ES-I3 (cell line): ENCODE measurements around the gene OR6B2.

ENCODE experiments used
- H3K36me3 ChIP-seq: 2 replicates; pipeline ENCODE4 v1.6.1; 2013; ENCODE audit warnings: mild to moderate bottlenecking, low read length, control low read depth, moderate library complexity; ENCODE audit not compliant: insufficient read depth
- H3K4me1 ChIP-seq: 2 replicates; pipeline ENCODE4 v1.6.1; 2013; ENCODE audit warnings: mild to moderate bottlenecking, control low read depth, low read length; ENCODE audit not compliant: insufficient read depth
- H3K9ac ChIP-seq: 2 replicates; pipeline ENCODE4 v1.6.1; 2013; ENCODE audit warnings: low read depth, mild to moderate bottlenecking, low read length, moderate library complexity
- H3K9me3 ChIP-seq: 2 replicates; pipeline ENCODE4 v1.6.1; 2013; ENCODE audit warnings: mild to moderate bottlenecking, low read length, moderate library complexity; ENCODE audit not compliant: control insufficient read depth, insufficient read depth

The OR6B2 gene

GRCh38 chr2:240021488-240022104, 8.6 kb downstream of the OR6B2 start:
- H3K36me3 ChIP-seq = peaks cover 24% of the 10 kb centered on the region
- no peak overlapping the region for H3K9ac ChIP-seq
- H3K9me3 ChIP-seq = no peaks in the 10 kb centered on the region
- no peaks in the 10 kb centered on the region for H3K4me1 ChIP-seq

GRCh38 chr2:240018071-240018750, 12.0 kb downstream of the OR6B2 start:
- H3K9ac ChIP-seq = no peak overlapping the region
- H3K36me3 ChIP-seq = peaks cover 24% of the 10 kb centered on the region
- H3K4me1 ChIP-seq = no peaks in the 10 kb centered on the region
- no peaks in the 10 kb centered on the region for H3K9me3 ChIP-seq

- H3K9me3 ChIP-seq = no peaks in the 10 kb centered on the region
- no peaks in the 10 kb centered on the region for H3K4me1 ChIP-seq
- H3K36me3 ChIP-seq = peaks cover 18% of the 10 kb centered on the region
- no peak overlapping the region for H3K9ac ChIP-seq
Observed at GRCh38 chr2:240014327-240014726, 15.9 kb downstream of the OR6B2 start.

- Histone ChIP-seq H3K36me3 (peaks cover 19% of the 10 kb centered on the region), H3K4me1 (no peaks in the 10 kb centered on the region), H3K9ac (no peak overlapping the region), H3K9me3 (no peaks in the 10 kb centered on the region)
Observed at GRCh38 chr2:240013343-240013742, 16.9 kb downstream of the OR6B2 start.

DNA sequence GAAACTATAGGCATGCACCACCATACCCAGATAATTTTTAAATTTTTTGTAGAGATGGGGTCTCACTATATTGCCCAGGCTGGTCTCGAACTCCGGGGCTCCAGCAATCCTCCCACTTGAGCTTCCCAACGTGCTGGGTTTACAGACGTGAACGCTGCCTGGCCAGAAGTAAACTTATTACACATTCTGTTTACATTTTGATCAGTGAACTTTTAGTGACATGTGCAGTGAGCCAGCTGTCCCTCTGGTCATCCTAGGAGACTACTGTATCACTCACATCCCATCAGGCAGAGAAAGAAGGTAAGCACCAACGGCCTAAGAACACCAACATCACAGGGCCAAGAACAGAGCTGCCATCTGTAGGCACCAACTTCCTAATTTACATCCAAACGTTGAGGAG, 27.2 kb downstream of the OR6B2 start:
- no peaks in the 10 kb centered on the region for H3K9me3 ChIP-seq
- H3K36me3 ChIP-seq = peaks cover 22% of the 10 kb centered on the region
- H3K4me1 ChIP-seq = 0 out of 2 replicates have a peak, but pooled peaks cover 3% of the 10 kb centered on the region
- H3K9ac ChIP-seq = no peak overlapping the region

DNA sequence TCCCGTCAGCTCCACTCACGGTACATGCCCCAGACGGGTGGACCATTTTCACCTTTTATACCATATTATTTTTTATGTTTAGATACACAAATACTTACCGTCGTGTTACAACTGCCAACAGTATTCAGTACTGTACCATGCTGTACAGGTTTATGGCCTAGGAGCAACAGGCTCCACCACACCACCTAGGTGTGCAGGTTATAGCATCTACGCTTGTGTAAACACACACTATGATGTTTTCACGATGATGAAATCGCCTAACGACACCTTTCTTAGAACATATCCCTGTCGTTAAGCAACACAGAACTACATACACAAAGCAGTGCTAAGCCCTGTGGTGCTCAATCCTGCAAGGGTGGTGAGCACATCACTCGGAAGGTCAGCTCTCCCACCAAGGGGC, 29.6 kb downstream of the OR6B2 start:
- Histone ChIP-seq H3K9me3 (no peaks in the 10 kb centered on the region), H3K36me3 (peaks cover 22% of the 10 kb centered on the region), H3K4me1 (0 out of 2 replicates have a peak, but pooled peaks cover 4% of the 10 kb centered on the region), H3K9ac (no peak overlapping the region)

DNA sequence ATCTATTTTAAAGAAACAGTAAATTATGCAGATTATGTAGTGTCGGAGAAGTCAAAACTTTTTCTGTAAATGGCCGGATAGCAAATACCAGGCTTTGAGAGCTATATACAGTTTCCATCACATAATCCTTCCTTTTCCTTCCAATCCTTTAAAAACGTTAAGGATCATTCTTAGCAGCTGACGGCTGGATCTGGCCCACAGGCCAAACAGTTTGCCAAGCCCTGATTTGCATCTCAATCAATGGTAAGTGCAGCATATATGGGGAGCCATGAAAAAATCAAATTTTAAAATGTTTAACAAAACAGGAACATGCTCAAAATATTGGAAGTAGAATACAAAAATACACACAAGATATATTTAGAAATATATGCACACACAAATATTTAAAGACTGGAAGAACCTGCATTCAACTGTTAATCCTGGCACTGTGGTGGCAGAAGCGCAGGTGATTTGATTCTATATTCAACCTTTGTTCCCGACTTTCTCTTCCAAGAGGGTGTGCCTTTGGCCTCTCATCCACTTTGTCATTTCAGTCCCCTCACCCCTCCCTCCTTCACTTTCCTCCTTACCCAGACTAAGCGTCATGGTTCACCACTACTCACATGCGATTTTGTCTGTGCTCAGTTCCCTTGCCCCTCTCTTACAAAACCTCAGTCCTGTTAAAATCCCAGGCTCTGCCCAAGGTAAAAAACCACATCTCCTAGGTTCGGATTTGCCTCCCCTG, 32.4 kb downstream of the OR6B2 start:
- Histone ChIP-seq H3K4me1 (0 out of 2 replicates have a peak, but pooled peaks cover 4% of the 10 kb centered on the region), H3K9ac (no peak overlapping the region), H3K9me3 (no peaks in the 10 kb centered on the region), H3K36me3 (peaks cover 15% of the 10 kb centered on the region)

DNA sequence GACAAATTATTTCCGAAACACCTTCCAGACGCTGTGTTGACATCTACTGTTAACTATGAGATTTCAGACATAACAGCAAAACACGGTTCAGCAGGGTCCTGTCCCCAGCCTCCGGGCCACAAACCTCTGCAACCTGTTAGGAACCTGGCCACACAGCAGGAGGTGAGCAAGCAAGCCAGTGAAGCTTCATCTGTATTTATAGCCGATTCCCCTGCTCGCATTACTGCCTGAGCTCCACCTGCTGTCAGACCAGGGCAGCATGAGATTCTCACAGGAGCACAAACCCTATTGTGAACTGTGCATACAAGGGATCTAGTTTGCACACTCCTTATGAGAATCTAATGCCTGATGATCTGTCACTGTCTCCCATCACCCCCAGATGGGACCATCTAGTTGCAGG, 36.1 kb downstream of the OR6B2 start:
- H3K4me1 ChIP-seq = 0 out of 2 replicates have a peak, but pooled peaks cover 4% of the 10 kb centered on the region
- no peak overlapping the region for H3K9ac ChIP-seq
- no peaks in the 10 kb centered on the region; the same call in 1 of the 2 replicates for H3K36me3 ChIP-seq
- no peaks in the 10 kb centered on the region for H3K9me3 ChIP-seq

DNA sequence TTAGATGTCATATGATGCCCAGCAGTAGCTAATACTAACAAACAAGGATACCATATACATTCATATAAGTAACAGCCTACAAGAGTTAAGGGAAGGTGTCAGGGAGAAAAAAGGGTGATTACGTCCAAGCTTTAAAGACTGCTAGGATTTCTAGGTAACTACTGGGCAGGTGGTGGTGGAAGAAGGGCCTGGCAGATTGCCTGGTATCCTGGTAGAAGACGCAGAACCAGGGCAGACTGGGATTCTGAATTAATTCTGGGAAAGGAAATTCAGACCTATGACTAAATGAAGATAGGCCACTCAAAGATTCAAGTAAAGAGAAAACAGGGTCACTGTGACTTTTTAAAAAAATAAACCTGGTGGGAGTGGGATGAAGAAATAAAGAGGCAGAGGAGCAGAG, 36.9 kb downstream of the OR6B2 start:
- H3K9me3 ChIP-seq = no peaks in the 10 kb centered on the region
- H3K4me1 ChIP-seq = 0 out of 2 replicates have a peak, but pooled peaks cover 4% of the 10 kb centered on the region
- no peaks in the 10 kb centered on the region; the same call in 1 of the 2 replicates for H3K36me3 ChIP-seq
- H3K9ac ChIP-seq = no peak overlapping the region

- Histone ChIP-seq H3K36me3 (peaks cover 8% of the 10 kb centered on the region), H3K9me3 (no peaks in the 10 kb centered on the region; the same call in 1 of the 2 replicates), H3K4me1 (no peaks in the 10 kb centered on the region), H3K9ac (no peak overlapping the region)
Observed at GRCh38 chr2:239991689-239992314, 38.4 kb downstream of the OR6B2 start.

DNA sequence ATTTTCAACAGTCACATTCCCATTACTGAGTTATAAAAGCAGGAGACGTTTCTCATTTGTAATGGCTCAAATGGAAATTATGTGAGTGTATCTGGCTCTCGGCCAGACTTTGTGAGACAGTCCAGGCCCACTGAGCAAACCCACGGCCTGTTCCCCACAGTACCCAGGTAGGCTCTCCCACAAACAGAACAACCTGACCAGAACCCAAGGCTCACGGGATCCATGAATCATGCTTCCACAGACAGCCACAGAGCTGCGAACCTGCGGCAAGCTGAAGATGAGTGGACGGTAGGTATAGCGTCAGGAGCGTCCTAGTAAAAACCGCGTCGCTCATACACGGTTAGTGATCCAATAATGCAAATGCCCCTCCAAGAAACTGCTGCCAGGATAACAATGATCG, 39.3 kb downstream of the OR6B2 start:
- no peaks in the 10 kb centered on the region for H3K4me1 ChIP-seq
- H3K9me3 ChIP-seq = no peaks in the 10 kb centered on the region; the same call in 1 of the 2 replicates
- H3K9ac ChIP-seq = no peak overlapping the region
- H3K36me3 ChIP-seq = peaks cover 13% of the 10 kb centered on the region

GRCh38 chr2:239985356-239985755, 44.9 kb downstream of the OR6B2 start:
- Histone ChIP-seq H3K9me3 (peaks cover 3% of the 10 kb centered on the region; the same call in 1 of the 2 replicates), H3K9ac (no peak overlapping the region), H3K4me1 (no peaks in the 10 kb centered on the region), H3K36me3 (peaks cover 13% of the 10 kb centered on the region)

DNA sequence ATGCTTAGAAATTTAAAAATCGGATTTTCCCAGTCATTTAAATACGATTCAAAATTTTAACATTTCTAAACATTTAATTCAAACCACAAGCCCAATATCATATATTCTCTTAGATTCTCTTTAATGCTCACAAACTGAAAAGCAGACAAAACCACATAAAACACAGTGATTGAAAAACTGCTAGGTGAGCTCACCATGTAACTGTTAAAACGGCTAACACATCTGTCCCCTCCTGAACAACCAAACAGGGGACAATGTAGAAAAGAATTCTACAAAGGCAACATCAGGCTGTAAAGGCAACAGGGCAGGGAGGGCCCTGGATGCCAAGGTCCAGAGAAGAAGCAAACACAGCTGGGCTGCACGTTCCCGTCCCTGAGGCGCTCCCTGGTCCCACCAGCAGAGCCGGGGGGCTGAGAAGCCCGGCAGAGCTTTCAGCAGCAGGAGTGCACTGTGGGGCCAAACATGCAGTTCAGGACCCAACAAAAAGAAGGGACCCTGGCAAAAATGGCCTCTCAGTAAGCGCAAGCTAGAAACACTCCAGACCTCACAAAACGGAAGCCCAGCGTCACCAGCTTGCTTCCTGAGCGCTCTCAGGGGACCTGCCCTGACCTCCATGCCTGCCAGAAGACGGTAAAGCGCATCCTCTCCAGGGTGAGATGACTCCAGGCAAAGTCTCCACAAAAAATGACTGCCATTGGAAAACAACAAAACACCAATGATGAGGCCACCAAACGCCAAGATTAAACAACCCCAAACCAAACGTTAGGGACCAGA, 45.6 kb downstream of the OR6B2 start:
- Histone ChIP-seq H3K9ac (no peak overlapping the region), H3K9me3 (peaks cover 3% of the 10 kb centered on the region; the same call in 1 of the 2 replicates), H3K36me3 (peaks cover 13% of the 10 kb centered on the region), H3K4me1 (no peaks in the 10 kb centered on the region)
